Measurements from ENCODE around the gene DLK1.

Gene DLK1

GRCh38 chr14:100780646-100781355, 54.1 kb downstream of the DLK1 start:
- DNase-seq, result no peak

GRCh38 chr14:100781952-100782351, 55.3 kb downstream of the DLK1 start:
- no peak for DNase-seq

GRCh38 chr14:100782516-100783320, 56.0 kb downstream of the DLK1 start:
- DNase-seq, result no peak

- no peak for DNase-seq
These were observed 57.1 kb downstream of the DLK1 start for GRCh38 chr14:100783630-100784370.

GRCh38 chr14:100784523-100785337, 58.0 kb downstream of the DLK1 start:
- DNase-seq, result no peak

- no peak for DNase-seq
These were observed 58.6 kb downstream of the DLK1 start for GRCh38 chr14:100785338-100785615.

- no peak for DNase-seq
These were observed 58.9 kb downstream of the DLK1 start for GRCh38 chr14:100785626-100786025.

GRCh38 chr14:100786131-100786530, 59.4 kb downstream of the DLK1 start:
- no peak for DNase-seq

- DNase-seq, result no peak
These were observed 60.0 kb downstream of the DLK1 start for GRCh38 chr14:100786576-100787219.

- no peak for DNase-seq
These were observed 61.0 kb downstream of the DLK1 start for GRCh38 chr14:100787659-100788058.

All from CD4-positive, alpha-beta T cell treated with Interleukin-12 subunit alpha and Interleukin-12 subunit beta, for 1 hour (primary cell).